HepG2 (cell line): ENCODE data around the gene MILR1. TPM values are rescaled to one million over a fixed set of nuclear protein-coding genes. Genes with fewer than 3 reads are reported as not detected.
A peak's percentile ranks its signal among the peaks of the same experiment; 100 is the strongest.

ENCODE experiments used
- BATF2 ChIP-seq: sonication (generic); formaldehyde crosslinking; IDR thresholded peaks from 2 replicates; pipeline ENCODE4 v1.8.0; 2022; ENCODE audit warnings: mild to moderate bottlenecking, missing genetic modification reagents, moderate library complexity
- CBX2 ChIP-seq, 2 experiments: fragments of 200-600 bp in 1 of 2; sonication (generic); formaldehyde crosslinking in 1 of 2; IDR thresholded peaks; 2 replicates each; pipeline versions ENCODE4 v1.7.0 to v1.8.1; 2018 to 2022; ENCODE audit warnings: low read depth in 2 of 2, low read length in 1 of 2, mild to moderate bottlenecking in 1 of 2, missing genetic modification reagents in 1 of 2
- CBX5 ChIP-seq: sonication (generic); formaldehyde crosslinking; IDR thresholded peaks from 2 replicates; pipeline ENCODE4 v1.4.0; 2020; ENCODE audit warnings: missing genetic modification reagents, borderline replicate concordance
- GZF1 ChIP-seq: sonication (generic); formaldehyde crosslinking; IDR thresholded peaks from 2 replicates; pipeline ENCODE4 v1.5.1; 2020; ENCODE audit warnings: mild to moderate bottlenecking, missing genetic modification reagents
- IKZF1 ChIP-seq: fragments of 450-650 bp; IDR thresholded peaks from 2 replicates; pipeline ENCODE4 v1.7.1; 2016
- KDM5A ChIP-seq: fragments of 200-600 bp; sonication (generic); IDR thresholded peaks from 2 replicates; pipeline ENCODE4 v1.7.0; 2018; ENCODE audit warnings: antibody characterized with exemption, mild to moderate bottlenecking, low read length, borderline replicate concordance
- MED1 ChIP-seq: sonication (generic); formaldehyde crosslinking; IDR thresholded peaks from 2 replicates; pipeline ENCODE4 v1.4.0; 2020; ENCODE audit warnings: missing genetic modification reagents
- SAFB2 ChIP-seq: sonication (generic); formaldehyde crosslinking; IDR thresholded peaks from 2 replicates; pipeline ENCODE4 v1.5.1; 2020; ENCODE audit warnings: missing genetic modification reagents, low read depth, mild to moderate bottlenecking, borderline replicate concordance
- SP1 ChIP-seq, 2 experiments: fragments of 450-650 bp in 1 of 2; sonication (generic) in 1 of 2; formaldehyde crosslinking in 1 of 2; IDR thresholded peaks; 2 replicates each; pipeline versions ENCODE4 v1.4.0 to v1.6.1; 2016 to 2020; ENCODE audit warnings: missing genetic modification reagents in 1 of 2
- TFE3 ChIP-seq: IDR thresholded peaks from 2 replicates; pipeline ENCODE4 v1.6.1; 2016
- THAP9 ChIP-seq: sonication (generic); formaldehyde crosslinking; IDR thresholded peaks from 2 replicates; pipeline ENCODE4; 2020; ENCODE audit warnings: missing genetic modification reagents, mild to moderate bottlenecking, borderline replicate concordance
- ZKSCAN5 ChIP-seq: sonication (generic); formaldehyde crosslinking; IDR thresholded peaks from 2 replicates; pipeline ENCODE4 v1.5.1; 2020; ENCODE audit warnings: mild to moderate bottlenecking, missing genetic modification reagents
- ZNF256 ChIP-seq: sonication (generic); formaldehyde crosslinking; conservative IDR thresholded peaks from 2 replicates; pipeline ENCODE4 v1.4.0; 2020; ENCODE audit warnings: missing genetic modification reagents
- ZNF292 ChIP-seq: sonication (generic); formaldehyde crosslinking; IDR thresholded peaks from 2 replicates; pipeline ENCODE4 v1.8.1; 2022; ENCODE audit warnings: mild to moderate bottlenecking, low read depth, missing genetic modification reagents, borderline replicate concordance
- ZNF513 ChIP-seq: sonication (generic); formaldehyde crosslinking; conservative IDR thresholded peaks from 2 replicates; pipeline ENCODE4 v1.5.0; 2020; ENCODE audit warnings: missing genetic modification reagents
- ZNF619 ChIP-seq: sonication (generic); formaldehyde crosslinking; IDR thresholded peaks from 2 replicates; pipeline ENCODE4 v1.4.0; 2020; ENCODE audit warnings: mild to moderate bottlenecking, missing genetic modification reagents
- ZNF644 ChIP-seq: IDR thresholded peaks from 2 replicates; pipeline ENCODE4 v1.6.1; 2016; ENCODE audit warnings: low read depth
- ZNF724P ChIP-seq: sonication (generic); formaldehyde crosslinking; IDR thresholded peaks from 2 replicates; pipeline ENCODE4 v1.8.0; 2022; ENCODE audit warnings: missing genetic modification reagents, borderline replicate concordance
- ZNF891 ChIP-seq: sonication (generic); formaldehyde crosslinking; IDR thresholded peaks from 2 replicates; pipeline ENCODE4 v1.5.0; 2020; ENCODE audit warnings: mild to moderate bottlenecking, missing genetic modification reagents
- ZSCAN5A ChIP-seq: sonication (generic); formaldehyde crosslinking; IDR thresholded peaks from 2 replicates; pipeline ENCODE4 v1.8.0; 2022; ENCODE audit warnings: mild to moderate bottlenecking, missing genetic modification reagents, borderline replicate concordance
- polyA plus RNA-seq, 8 experiments: library from polyadenylated mRNA; depleted of rRNA in 3 of 8; stranded (reverse) in 7 of 8; unstranded in 1 of 8; fragments of >200 nt; fragmentation: Illumina TruSeq in 4 of 8; extraction: Trizol in 4 of 8; gene quantifications; 2 replicates each; pipeline versions ENCODE4 v1.2.1 to v1.2.3, GENCODE V29; 2011 to 2016; ENCODE audit warnings: low read depth in 4 of 8, missing spikeins in 1 of 8, mixed read lengths in 1 of 8; ENCODE audit not compliant: insufficient read depth in 1 of 8
- total RNA-seq, 5 experiments: library from RNA; depleted of rRNA; stranded (reverse); fragments of >200 nt; fragmentation: Illumina TruSeq; extraction: Trizol; gene quantifications; 2 replicates each; pipeline ENCODE4 v1.2.3, GENCODE V29; 2016; ENCODE audit warnings: low read depth in 1 of 5

Gene MILR1
- total and polyA plus RNA-seq, 2 of the 13 experiments (the other 11 are each of a cell fraction or from before 2014, with no cell fraction given) = 0.27 to 1.7 TPM

GRCh38 chr17:64506576-64507412, 57.9 kb downstream of the MILR1 start, which contains the start of gene CEP95 (continued):
- TF ChIP-seq ZNF513 (CRISPR knock-in tag) (0 out of 2 replicates have a peak, but pooled peaks have one; percentile 46), SAFB2 (peak; percentile 52; the same call in 1 of the 2 replicates), ZNF644 (no peak), ZNF724P (CRISPR knock-in tag) (peak; percentile 84; the same call in 1 of the 2 replicates), MED1 (CRISPR knock-in tag) (peak; percentile 72), ZNF619 (0 out of 2 replicates have a peak, but pooled peaks have one; percentile 16), BATF2 (CRISPR knock-in tag) (peak; percentile 59; the same call in 1 of the 2 replicates), ZSCAN5A (CRISPR knock-in tag) (no peak; the same call in 1 of the 2 replicates), KDM5A (peak; percentile 93), CBX2 (IDR thresholded peaks at IDR 0.05; ENCODE audit: low read depth, low read length) (no peak), CBX2 (CRISPR knock-in tag; IDR thresholded peaks at IDR 0.05; ENCODE audit: low read depth) (peak; percentile 44; the same call in 1 of the 2 replicates), THAP9 (peak; percentile 92), ZNF891 (peak; percentile 89), TFE3 (CRISPR knock-in tag) (peak; percentile 72), SP1 (IDR thresholded peaks at IDR 0.05) (no peak), SP1 (CRISPR knock-in tag; IDR thresholded peaks at IDR 0.05) (peak; percentile 46), GZF1 (CRISPR knock-in tag) (peak; percentile 65; the same call in 1 of the 2 replicates), IKZF1 (no peak), ZNF256 (CRISPR knock-in tag) (peak; percentile 88; the same call in 1 of the 2 replicates), ZNF292 (CRISPR knock-in tag) (no peak), CBX5 (peak; percentile 47; the same call in 1 of the 2 replicates), ZKSCAN5 (CRISPR knock-in tag) (no peak)
